NCI-H2107 treated with DMSO at 0.1 percent for 48 hours (cell line): ENCODE results near the gene WSCD2.

Experiments used
- DNase-seq: peaks from one replicate; lab custom pipeline; 2025; ENCODE audit not compliant: unreplicated experiment; lab: John Stamatoyannopoulos, UW

The WSCD2 gene

DNA sequence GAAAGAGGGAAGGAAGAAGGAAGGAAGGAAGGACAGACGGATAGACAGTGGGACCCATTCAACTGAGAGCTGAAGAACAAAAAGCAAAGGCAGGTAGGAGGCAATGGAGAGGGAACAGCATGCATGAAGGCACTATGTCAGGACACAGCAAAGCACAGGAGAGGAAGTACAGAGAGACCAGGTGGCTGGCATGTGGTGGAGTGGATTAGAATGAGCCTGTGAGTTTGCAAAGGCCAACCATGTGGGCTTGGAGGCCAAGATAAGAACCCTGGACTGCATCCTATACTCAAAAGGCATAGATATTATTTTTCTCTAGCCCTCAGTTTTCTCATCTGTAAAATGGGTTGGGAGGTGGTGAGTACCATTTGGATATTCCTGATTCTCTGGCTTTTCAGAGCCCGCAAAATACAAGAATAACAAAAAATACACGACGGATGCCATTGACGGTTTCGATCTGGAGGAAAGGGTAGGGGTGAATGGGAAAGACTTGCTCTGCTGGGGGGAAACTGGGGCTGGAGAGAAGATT, 102.9 kb downstream of the WSCD2 start:
- DNase-seq, result no peak

GRCh38 chr12:108232565-108232964, 103.5 kb downstream of the WSCD2 start:
- DNase-seq, result no peak

DNA sequence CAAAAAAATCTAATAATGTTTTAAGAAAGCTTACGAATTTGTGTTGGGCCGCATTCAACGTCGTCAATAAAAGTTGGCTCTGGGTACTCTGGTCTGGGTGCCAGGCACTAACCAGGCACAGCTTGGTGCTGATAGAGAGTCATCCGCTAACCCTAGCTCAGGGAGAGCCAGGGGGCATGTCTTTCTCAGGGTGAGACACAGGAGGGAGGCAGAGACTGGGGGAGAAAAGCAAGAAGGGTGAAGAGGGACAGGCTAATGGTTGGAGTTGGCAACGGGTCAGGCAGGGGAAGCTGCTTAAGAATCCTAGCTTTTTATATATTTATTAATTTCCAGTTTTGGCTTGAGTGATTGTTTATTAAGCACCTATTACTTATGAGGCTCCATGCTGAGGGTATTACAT, 105.1 kb downstream of the WSCD2 start:
- no peak for DNase-seq

DNA sequence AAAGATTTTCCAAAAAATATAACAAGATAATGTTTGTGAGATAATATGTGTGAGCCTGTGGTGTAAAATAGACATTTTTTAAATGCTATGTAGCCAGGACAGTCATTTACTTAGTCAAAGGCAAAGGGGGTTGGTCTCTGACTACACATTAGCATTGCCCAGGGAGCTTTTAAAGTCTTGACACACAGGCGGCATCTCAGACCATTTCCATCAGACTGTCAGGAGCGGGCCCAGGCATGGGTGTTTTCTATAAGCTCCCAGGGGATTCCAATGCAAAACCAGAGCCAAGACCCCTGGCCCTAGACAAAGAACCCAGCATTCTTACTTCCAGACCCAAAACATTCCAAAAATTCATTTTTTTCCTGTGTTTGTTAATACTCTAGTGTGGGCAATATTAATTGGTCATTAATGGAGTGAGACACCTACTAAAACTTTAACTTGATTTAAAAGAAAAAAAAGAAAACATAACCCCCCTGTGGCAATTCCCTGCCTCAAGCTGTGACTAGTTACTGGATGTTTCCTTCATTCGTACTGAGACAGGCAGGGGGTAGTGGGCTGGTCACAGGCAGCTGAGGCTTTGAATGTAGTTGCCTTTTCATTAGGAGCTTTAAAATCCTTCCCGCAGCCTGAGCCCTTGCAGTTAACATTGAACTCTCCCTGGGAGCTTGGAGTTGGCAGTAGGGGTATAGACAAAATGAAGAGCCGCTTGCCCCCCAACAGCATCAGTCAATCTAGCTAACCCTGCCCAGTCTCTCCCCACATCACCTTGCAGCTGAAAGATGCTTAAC, 106.3 kb downstream of the WSCD2 start:
- no peak for DNase-seq

- DNase-seq, result no peak
These were observed 106.8 kb downstream of the WSCD2 start for GRCh38 chr12:108235985-108236263.

DNA sequence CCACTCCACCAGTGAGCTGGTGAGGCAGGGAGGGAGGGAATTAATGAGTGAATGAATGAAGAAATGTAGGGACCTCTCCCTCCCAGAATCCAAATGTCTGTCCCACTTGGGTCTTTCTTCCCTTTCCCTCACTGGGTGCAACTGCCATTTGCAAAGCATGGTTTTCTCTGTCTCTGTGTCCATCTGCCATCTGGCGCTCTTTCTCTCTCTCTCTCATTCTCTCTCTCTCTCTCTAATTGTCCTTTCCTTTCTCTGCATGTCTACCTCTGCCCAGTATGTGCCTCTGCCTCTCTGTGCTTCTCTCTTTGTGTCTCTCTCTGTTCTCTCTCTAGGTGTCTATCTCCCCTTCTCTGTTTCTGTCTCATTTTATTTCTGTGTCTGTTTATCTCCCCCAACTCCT, 107.3 kb downstream of the WSCD2 start:
- DNase-seq, result no peak

DNA sequence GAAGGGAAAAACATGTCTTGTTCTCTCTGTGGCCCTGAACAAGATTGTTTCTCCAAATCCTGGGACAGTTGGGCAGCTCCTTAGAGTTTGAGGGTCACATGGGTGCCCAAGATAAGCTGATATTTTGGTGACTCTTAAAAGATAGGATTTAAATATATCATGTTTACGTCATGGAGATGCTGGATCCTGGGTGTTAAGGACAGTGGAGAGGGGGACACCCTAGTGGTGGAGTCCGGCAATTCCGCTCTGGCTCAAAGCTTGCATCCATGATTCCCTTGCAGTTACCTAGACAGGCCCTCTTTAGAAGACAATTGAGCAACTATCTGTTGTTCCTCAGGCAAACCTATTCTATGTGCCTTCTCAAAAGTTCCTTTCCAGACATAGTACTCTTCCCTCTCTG, 108.2 kb downstream of the WSCD2 start:
- DNase-seq, result no peak

- no peak for DNase-seq
These were observed 109.4 kb downstream of the WSCD2 start for GRCh38 chr12:108238474-108238873.

- DNase-seq, result no peak
These were observed 110.3 kb downstream of the WSCD2 start for GRCh38 chr12:108239378-108239777.

- no peak for DNase-seq
These were observed 111.1 kb downstream of the WSCD2 start for GRCh38 chr12:108240027-108240785.

GRCh38 chr12:108240928-108241327, 111.8 kb downstream of the WSCD2 start:
- DNase-seq, result no peak

GRCh38 chr12:108241986-108242703, 113.1 kb downstream of the WSCD2 start:
- no peak for DNase-seq

- no peak for DNase-seq
These were observed 118.0 kb downstream of the WSCD2 start for GRCh38 chr12:108247130-108247529.

DNA sequence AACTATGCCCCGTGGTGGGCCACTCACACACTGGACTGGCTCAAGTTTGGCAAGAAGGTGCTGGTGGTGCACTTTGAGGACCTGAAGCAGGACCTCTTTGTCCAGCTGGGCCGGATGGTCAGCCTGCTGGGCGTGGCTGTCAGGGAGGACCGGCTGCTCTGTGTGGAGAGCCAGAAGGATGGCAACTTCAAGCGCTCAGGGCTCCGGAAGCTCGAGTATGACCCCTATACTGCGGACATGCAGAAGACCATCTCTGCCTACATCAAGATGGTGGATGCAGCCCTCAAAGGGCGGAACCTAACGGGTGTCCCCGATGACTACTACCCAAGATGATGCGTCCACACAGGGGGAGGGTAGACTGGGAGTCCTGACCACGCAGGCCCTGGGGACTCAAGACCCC, 118.9 kb downstream of the WSCD2 start:
- DNase-seq, result no peak

DNA sequence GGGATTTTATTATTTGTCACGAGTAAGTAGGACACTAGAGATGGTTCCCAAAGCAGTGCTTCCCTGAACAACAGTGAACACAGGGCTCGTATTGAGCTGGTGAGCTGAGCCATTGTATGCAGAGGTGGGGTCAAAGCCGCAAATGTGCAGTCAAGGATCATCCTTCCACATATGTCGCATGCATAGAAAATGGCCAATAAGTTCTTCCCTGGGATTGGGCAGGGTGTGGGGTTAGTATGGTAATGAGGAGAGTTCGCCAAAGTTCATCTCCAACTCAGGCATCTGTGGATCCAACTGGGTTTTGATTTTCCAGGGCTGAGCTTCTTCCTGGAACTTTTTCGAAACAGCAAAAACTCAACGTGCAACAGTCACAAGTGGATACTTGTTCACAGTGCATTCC, 123.4 kb downstream of the WSCD2 start:
- no peak for DNase-seq

GRCh38 chr12:108253540-108253939, 124.5 kb downstream of the WSCD2 start:
- no peak for DNase-seq

GRCh38 chr12:108254030-108254429, 124.9 kb downstream of the WSCD2 start:
- no peak for DNase-seq

DNA sequence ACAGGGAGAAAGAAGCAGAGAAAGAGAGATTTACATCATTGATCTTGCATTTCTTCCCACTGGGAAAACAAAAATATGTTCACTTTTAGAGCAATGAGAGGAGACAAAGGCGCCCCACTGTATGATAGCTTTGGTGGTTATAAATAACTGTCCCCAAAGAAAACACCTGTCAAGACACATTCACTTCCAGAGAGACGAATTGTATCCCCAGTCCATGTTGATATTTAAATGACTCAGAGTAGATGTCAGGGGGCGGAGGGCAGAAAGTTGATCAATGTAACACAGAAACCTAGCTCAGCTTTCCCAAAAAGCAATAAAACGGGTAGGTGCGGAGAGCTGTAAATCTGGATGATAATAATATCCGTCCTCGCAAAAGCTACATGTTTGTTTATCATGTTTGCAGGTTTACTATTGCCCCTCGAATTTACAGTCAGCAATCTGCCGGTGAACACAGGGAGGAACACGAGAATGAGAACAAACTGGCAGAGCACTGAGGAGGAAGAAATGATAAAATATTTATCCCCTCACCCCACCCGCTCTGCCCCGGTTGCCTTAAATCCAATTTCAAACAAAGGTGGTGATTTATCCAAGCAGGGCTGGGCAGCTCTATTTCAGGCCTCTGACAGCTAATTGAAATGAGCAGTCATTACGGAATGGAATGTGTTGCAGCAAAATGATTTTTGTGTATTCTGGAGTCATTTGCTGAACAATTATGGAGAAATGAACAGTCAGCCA, 125.6 kb downstream of the WSCD2 start:
- DNase-seq, result no peak

DNA sequence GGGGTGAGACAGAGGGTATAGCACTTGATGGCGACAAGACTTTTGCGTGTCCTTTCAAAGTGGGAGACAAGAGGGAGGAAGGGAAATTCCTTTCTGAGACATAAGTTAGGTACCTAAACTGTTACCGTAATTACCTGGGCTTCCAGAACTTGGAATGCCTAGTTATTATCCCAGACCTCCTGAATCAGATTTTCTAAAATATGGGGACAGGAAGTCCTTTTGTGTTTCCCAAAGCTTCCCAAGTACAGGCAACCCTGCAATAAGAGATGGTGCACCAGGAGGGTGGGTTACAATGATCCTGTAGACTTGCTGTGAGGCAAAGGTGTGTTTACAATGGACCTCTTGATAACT, 126.1 kb downstream of the WSCD2 start:
- no peak for DNase-seq

GRCh38 chr12:108257004-108257403, 127.9 kb downstream of the WSCD2 start:
- DNase-seq, result no peak

DNA sequence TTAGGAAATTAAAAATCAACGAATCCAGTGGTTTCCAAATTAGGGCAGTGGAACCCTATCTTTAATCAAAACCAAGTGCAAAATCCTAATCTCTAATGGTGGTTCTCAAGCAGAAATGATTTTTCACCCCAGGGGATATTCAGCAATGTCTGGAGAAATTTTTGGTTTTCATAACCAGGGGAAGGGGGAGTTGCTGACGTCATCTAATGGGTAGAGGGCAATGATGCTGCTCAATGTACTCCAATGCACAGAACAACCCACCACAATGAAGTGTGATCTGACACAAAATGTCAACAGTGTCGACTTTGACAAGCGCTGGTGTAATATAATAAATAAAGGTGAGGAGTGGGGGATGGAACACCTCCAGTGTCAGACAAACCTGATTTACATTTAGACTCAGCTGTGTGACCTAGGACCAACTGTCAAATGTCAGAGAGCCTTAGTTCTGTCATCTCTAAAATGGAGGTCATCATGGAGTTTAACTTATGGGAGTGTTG, 128.6 kb downstream of the WSCD2 start:
- DNase-seq, result no peak
